Fibroblast of skin of abdomen (primary cell): Measurements from ENCODE around the gene DCAF8.

Experiments
- DNase-seq: peaks from one replicate; pipeline ENCODE4 v3.0.0-alpha.2; 2013

Gene DCAF8

GRCh38 chr1:160168016-160168415, 94.3 kb downstream of the DCAF8 start:
- DNase-seq, result no peak

DNA sequence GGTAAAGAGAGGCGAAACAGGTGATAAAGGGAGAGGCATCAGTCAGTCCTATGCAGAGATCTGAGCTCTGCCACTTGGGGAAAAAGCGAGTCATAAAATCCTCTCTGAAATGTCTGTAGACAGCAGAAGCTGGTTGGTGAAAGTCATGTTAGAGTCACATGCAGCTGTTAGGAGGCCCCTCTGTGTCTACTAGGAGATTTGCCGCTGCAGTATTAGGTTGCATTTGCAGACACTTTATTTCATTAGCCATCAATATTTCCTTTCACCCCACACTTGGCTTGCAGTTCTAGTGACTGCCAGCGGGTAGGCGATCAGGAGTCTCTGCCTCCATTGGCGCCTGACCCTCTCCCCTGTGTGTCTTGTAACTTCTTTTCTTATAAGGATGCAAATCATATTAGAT, 94.8 kb downstream of the DCAF8 start:
- no peak for DNase-seq

- no peak for DNase-seq
These were observed 95.3 kb downstream of the DCAF8 start for GRCh38 chr1:160167056-160167455.

GRCh38 chr1:160166166-160166868, 96.0 kb downstream of the DCAF8 start:
- no peak for DNase-seq
